ENCODE data around the gene POLR1E. TPM values are rescaled to one million over a fixed set of nuclear protein-coding genes. Genes with fewer than 3 reads are reported as not detected.
"Not testable (repeated sequence)": the region's sequence is repeated elsewhere in the genome, so short reads cannot be mapped to it uniquely, and the experiment has no call there.

Gene POLR1E
- total RNA-seq, 1 donor from 2014 or later = 26.9 TPM

GRCh38 chr9:37508834-37509206 lies 23.1 kb downstream of the POLR1E start:
- no peak for TF ChIP-seq CTCF (IDR thresholded peaks at IDR 0.05; ENCODE audit: insufficient read depth, low read length, poor library complexity, severe bottlenecking)
- no peaks in the 10 kb centered on the region for H3K27me3 ChIP-seq (ENCODE audit: control insufficient read depth, insufficient read depth, low read length)

GRCh38 chr9:37509536-37509935 lies 23.8 kb downstream of the POLR1E start:
- no peak for DNase-seq (ENCODE audit: low read depth)
- no peaks in the 10 kb centered on the region for H3K27me3 ChIP-seq (ENCODE audit: control insufficient read depth, insufficient read depth, low read length)
- H3K4me3 ChIP-seq (ENCODE audit: low read depth, low read length) = no peak overlapping the region
- no peaks in the 10 kb centered on the region for H3K36me3 ChIP-seq (ENCODE audit: control insufficient read depth, insufficient read depth, low read length)
- TF ChIP-seq CTCF (IDR thresholded peaks at IDR 0.05; ENCODE audit: insufficient read depth, low read length, poor library complexity, severe bottlenecking) = no peak

More at GRCh38 chr9:37508834-37509206, 23.1 kb downstream of the POLR1E start:
- Histone ChIP-seq H3K36me3 (ENCODE audit: control insufficient read depth, insufficient read depth, low read length) (no peaks in the 10 kb centered on the region), H3K4me3 (ENCODE audit: low read depth, low read length) (no peak overlapping the region)
- no peak for DNase-seq (ENCODE audit: low read depth)

DNA sequence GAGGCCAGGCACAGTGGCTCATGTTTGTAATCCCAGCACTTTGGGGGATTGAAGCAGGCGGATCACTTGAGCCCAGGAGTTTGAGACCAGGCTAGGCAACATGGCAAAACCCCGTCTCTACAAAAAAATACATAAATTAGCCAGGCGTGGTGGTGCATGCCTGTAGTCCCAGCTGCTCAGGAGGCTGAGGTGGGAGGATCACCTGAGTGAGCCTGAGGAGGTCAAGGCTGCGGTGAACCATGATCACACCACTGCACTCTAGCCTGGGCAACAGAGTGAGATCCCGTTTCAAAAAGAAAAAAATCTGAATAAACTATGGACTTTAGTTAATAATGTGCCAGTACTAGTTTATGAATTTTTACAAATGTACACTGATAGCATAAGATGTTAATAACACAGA lies 24.3 kb downstream of the POLR1E start:
- DNase-seq (ENCODE audit: low read depth); H3K27me3 ChIP-seq (ENCODE audit: control insufficient read depth, insufficient read depth, low read length); H3K36me3 ChIP-seq (ENCODE audit: control insufficient read depth, insufficient read depth, low read length); H3K4me3 ChIP-seq (ENCODE audit: low read depth, low read length): not testable (repeated sequence)

DNA sequence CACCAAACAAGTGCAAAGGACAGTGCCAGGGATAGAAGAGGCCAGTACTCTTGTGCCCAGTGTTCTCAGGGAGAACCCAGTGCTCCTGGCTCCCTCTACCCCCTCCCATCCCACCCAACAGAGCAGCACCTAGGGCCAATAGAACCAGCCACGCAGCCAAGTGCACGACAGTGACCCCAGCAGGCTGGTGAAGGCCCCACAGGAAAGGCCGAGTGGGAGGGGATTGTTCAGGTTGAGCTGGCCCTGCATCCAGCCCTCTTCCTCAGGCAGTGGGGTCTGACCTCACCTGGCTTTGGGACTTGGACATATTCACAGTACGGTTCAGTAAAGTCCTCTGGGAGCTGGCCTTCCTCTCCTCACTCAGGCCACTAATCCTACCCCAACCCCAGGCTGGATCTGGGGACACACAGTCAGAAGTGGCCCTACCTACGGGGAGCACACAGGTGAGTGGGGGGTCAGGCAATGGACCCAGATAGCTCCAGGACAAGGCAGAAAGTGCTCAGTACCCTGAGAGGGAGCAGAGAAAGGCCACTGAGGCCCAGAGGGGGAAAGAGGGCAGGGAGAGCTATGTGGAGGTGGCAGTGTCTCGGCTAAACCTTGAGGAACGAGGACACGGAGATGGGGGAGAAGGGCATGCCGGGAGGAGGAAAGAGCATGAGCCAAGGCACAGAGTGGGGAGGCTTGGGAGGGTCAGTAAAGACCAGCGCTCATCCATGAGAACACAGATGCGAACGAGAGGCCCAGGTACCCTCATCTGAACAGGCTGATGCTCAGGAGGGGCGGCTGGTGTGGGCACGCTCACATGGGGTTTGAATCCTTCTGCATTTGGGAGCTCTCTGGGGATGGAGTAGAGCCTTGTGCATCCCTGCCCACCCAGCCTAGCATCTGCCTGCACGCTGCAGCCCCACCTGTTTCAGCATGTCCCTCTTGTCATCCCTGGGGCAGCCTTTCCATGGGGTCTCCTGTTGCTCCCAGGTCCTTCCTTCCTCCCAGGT lies 25.6 kb downstream of the POLR1E start:
- H3K4me3 ChIP-seq (ENCODE audit: low read depth, low read length) = no peak overlapping the region
- no peak for TF ChIP-seq CTCF (IDR thresholded peaks at IDR 0.05; ENCODE audit: insufficient read depth, low read length, poor library complexity, severe bottlenecking)
- DNase-seq (ENCODE audit: low read depth) = no peak
- no peaks in the 10 kb centered on the region for H3K27me3 ChIP-seq (ENCODE audit: control insufficient read depth, insufficient read depth, low read length)
- H3K36me3 ChIP-seq (ENCODE audit: control insufficient read depth, insufficient read depth, low read length) = no peaks in the 10 kb centered on the region

DNA sequence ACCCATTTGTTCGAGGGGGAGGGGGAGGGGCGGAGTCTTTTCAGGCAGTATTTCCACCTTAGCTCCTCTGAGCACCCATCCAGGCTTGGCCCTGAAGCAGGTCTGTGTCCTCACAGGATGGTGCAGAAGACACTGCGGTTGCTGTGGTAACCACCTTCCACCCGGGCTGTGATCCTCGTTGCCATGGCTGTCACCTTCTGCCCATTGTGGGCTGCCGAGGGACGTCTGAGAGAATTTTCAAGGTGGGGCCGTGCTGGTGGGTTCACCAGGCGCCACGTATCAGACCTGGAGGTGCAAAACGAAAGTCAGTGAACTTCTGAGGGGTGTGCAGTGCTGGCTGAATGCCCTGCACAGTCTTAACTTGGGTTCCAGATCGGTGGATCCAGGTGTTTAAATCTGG lies 26.7 kb downstream of the POLR1E start:
- H3K36me3 ChIP-seq (ENCODE audit: control insufficient read depth, insufficient read depth, low read length) = no peaks in the 10 kb centered on the region

GRCh38 chr9:37514415-37514814 lies 28.7 kb downstream of the POLR1E start:
- DNase-seq (ENCODE audit: low read depth); H3K27me3 ChIP-seq (ENCODE audit: control insufficient read depth, insufficient read depth, low read length); H3K4me3 ChIP-seq (ENCODE audit: low read depth, low read length); H3K36me3 ChIP-seq (ENCODE audit: control insufficient read depth, insufficient read depth, low read length): not testable (repeated sequence)

More for the DNA sequence above, 26.7 kb downstream of the POLR1E start:
- no peak for DNase-seq (ENCODE audit: low read depth)
- no peaks in the 10 kb centered on the region for H3K27me3 ChIP-seq (ENCODE audit: control insufficient read depth, insufficient read depth, low read length)
- TF ChIP-seq CTCF (IDR thresholded peaks at IDR 0.05; ENCODE audit: insufficient read depth, low read length, poor library complexity, severe bottlenecking) = no peak
- H3K4me3 ChIP-seq (ENCODE audit: low read depth, low read length) = no peak overlapping the region

GRCh38 chr9:37514999-37515398 lies 29.3 kb downstream of the POLR1E start:
- Histone ChIP-seq H3K27me3 (ENCODE audit: control insufficient read depth, insufficient read depth, low read length) (no peaks in the 10 kb centered on the region), H3K36me3 (ENCODE audit: control insufficient read depth, insufficient read depth, low read length) (no peaks in the 10 kb centered on the region), H3K4me3 (ENCODE audit: low read depth, low read length) (no peak overlapping the region)
- no peak for TF ChIP-seq CTCF (IDR thresholded peaks at IDR 0.05; ENCODE audit: insufficient read depth, low read length, poor library complexity, severe bottlenecking)
- DNase-seq (ENCODE audit: low read depth) = no peak

Measured in kidney epithelial cell (primary cell).